CD1c-positive myeloid dendritic cell (primary cell): Measurements from ENCODE around the gene LOXL4.

Experiments used
- DNase-seq: peaks from one replicate; pipeline ENCODE4 v3.0.0-alpha.2; 2016; ENCODE audit errors: extremely low spot score

The LOXL4 gene

DNA sequence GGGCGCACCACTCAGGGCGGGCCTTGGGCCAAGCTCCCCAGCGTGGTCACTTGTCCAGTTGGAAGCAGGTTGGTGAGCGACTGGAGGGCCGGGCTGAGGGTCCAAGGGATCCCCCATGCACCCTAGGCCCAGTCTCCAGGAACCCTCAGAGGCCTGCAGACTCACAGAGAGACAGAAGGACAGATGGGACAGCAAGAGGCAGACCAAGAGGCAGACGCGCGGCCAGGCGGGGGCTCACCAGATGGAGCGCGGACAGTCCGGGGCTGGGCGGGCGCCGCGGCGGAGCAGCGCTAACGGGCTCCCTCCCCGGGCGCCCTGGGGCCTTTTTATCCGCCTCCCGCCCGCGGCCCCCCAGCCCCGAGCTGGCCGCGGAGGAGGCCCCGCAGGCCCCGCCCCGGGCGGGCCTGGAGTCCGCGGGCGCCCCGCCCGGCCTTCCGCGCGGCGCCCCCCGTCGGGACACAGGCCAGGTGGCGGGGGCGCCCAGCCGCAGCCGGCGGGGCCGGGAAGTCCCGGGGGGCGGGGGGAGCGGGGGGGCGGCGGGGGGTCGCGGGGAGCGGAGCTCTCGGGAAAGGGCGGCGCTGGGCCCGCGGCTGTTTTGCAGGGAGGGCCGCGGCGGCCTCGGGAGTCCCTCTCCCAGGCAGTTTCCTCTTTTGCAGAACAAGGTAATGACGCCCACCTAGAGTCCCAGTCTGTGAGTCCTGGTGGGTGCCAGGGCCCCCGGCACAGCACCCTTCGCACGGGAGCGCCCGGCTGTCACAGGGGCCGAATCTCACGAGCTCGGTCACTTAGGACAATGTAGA, at the start of gene LOXL4:
TSS of gene LOXL4 (minus strand) at position 301 of the 800 bp plus-strand sequence. CDS start 5,175 bp downstream, outside the sequence.
- peak; percentile 58 for DNase-seq

DNA sequence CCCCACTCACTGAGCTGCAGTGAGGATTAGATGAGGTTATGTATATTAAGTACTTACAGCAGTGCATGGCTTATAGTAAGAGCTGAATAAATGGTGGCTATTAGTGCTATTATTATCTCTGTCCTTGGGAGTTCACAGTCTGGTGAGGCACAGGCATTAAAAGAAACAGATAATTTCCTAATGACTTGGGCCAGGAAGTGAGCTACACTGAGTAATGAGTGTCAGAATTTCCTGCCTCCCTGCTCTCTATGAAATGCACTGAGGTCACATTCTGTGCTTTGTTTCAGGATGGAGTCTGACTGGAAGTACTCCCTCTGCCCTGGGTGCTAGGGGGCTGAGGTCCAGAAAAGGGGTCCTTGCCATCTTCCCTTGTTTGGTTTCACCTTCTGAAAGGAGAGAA, 48.7 kb upstream of the LOXL4 start:
- no peak for DNase-seq

DNA sequence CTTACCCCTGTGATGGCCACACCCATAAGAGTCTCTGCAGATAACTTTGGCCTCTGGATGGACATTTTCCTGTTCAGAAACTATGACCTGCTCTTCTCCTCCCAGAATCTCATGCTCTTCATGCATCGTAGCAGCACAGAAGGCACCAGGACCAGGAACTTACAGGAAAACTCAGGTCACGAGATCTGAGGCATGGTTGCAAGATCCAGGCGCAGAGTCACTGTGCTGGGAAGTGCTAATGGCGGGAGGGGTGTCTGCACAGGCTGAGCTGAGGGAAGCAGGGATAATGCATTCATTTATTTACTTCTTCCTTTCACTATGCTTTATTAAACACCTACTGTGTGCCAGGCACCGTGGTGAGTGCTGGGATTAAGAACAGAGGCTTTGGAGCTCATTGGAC, 48.2 kb upstream of the LOXL4 start:
- peak; percentile 22 for DNase-seq

DNA sequence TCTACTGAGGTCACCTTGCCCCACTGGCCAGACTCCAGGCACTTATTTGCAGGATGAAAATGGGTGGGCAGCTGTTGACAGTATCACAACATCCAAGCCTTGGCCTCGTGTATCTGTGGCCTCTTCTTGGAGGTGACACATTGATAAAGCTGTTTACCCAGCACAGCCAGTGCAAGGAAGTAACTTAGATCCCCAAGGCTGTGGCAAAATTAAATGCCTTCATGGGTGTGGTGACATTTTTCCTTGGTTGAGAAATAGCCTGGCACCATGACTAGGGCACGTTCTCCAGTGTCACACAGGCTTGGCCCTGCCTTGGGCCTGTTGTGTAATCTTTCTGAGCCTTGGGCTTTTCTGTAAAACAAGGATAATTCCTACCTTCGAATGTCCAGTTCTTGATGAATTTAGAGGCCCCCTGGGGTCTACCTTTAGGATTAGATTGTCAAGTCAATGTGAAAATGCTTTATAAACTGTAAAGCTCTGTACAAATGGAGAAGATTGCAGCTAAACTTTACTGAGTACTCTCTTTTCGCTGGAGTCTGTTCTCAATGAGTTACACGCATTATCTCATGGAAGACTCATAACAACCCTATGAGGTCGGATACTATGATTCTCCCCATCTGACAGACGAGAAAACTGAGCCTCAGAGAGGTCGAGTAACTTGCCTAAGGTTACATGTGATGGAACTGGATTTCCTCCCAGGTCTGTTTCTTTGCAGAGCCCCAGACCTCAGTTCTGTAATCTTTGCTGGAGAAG, 46.7 kb upstream of the LOXL4 start:
- peak; percentile 69 for DNase-seq

DNA sequence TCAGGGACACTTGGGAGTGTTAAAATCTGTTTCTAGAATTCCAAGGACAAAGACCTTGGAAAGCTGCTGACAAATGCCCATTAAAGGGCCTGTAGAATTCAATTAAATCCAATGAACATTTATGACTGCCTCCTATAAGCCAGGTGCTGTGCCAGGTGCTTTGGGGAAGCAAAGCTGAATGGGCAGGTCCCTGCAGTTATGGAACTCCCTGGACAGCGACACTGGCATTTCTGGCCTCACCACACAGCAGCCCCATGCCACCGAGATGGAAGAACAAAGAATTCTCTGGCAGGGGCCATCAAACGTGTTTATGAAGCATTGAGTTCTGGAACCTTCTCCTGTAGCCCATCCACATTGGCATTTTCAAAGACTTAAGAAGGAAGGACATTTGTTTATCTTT, 45.6 kb upstream of the LOXL4 start:
- DNase-seq: no peak

DNA sequence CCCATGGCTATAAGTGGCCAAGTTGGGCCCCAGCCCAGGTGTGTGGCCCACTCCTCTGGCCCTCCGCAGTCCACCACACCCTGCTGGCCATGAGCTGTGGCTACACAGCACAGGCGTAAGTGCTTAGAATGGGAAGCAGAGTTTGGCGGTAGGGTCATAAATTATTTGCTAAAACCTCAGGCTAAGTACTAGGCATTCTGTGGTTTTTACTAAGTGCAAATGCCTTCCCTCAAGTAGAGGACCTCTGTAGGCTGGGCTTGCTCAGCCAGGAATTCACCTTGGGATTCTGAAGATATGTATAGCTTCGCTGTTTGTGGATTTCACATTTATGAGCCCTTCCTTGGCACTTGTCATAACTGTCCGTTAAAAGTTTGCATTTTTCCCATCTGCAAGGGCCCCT, 44.8 kb upstream of the LOXL4 start:
- no peak for DNase-seq

DNA sequence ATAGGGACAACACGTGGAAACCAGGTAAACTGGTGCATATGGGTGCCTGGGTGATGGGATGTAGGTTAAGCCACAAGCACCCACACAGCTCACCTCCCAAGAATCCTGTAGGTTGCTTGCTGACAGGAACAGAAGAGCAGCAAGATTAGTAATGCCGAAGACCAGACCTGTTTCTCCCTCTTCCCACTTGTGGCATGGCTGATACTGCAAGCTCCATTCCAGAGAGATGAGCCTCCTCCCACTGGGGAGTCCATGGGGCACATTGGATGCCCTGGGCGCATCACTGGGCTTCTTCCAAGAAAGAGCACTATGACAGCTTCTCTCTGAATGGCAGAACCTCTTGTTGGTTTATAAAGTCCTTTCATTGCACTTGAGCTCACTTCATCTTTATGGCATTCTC, 44.4 kb upstream of the LOXL4 start:
- DNase-seq: no peak

DNA sequence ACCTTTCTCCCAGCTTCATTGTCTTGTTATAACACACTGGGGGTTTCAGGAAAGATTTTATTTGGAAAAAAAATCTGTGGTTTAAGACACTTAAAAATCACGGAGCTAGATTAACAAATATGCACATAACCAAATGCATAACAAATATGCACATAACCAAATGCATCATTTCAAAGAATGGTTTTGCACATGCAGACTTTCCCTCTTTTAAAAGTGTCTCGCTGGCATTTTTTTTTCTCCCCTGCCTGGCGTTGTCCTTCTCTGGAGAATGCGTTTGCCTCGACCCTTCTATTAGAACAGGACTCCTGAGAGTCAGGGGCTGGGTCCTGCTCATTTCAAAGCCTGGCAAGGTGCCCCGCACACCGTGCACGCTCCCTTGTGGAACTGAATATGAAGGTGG, 42.7 kb upstream of the LOXL4 start:
- DNase-seq: no peak

DNA sequence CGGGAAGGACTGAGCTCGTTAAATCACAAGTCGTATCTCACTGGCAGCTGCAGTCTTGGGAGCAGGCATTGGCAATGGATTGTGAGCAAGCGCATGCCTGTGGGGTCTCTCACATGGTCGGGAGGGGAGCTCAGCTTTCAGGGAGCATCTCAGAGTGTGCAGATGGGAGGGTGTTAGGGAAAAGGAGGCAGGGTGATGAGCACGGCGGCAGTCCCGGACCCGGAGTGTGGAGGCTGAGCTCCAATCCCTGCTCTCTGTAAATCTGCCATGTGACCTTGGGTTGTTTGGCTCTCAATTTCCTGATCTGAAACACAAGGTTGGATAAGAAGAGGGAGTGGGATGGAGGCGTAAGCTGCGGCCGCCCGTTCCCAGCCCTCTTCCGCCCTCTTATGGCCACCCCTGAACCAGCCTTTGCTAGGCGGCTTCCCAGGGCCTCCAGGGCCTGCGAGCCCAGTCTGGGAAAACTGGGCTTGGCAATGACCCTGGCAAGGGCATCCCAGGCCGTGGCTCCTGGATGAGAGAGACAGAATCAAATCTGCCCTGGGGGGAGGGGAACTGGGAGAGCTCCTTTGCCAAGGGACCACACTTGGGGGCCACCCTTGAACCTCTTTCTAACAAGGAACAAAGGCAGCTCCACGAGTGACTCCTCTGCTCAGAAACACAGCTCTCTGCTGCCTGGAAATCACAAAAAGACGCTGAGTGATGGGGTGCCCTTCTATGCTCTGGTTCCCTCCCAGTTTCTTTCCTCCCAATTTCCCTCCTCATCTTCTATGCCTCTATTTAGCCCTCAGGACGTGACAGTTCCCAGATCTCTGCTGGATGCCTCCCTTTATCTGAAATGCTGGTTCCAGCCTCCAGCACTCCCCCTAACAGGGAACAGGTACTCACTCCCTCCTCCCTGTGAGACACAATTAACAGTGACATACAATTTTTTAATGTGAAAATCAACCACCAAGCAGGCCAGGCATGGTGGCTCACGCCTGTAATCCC, 41.7 kb upstream of the LOXL4 start:
- DNase-seq: peak; percentile 59

DNA sequence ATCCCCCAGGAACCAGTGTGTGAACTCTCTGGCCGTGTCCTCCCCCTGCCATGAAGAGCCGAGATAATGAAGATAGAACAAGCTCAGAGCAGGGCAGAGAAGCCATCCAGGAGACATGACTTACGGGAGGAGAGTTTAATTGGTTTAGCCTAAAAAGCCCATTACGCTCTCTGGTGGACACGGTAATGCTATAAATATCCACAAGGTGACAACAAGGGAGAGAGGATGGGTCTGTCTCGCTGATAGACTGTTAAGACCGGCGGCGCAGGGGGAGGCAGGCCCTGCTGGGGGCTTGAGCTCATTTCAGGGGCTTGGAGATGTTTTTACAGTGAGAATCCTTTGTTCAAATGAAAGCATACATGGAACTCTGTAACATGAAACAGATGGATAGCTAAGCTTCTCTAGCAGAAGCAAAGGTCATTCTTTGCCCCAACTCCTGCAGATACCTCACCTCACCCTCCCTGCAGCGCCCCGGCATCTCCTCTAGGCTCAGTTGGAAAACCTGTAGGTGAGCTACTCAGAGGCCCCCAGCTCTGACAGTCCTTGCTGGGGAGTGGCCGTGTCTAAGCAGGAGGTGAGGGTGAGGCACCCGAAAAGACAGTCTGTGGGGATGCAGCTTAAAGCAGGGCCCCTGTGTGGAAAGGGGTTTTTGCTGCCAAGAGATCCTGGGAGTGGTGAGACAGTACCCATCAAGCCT, 40.8 kb upstream of the LOXL4 start:
- DNase-seq: no peak

DNA sequence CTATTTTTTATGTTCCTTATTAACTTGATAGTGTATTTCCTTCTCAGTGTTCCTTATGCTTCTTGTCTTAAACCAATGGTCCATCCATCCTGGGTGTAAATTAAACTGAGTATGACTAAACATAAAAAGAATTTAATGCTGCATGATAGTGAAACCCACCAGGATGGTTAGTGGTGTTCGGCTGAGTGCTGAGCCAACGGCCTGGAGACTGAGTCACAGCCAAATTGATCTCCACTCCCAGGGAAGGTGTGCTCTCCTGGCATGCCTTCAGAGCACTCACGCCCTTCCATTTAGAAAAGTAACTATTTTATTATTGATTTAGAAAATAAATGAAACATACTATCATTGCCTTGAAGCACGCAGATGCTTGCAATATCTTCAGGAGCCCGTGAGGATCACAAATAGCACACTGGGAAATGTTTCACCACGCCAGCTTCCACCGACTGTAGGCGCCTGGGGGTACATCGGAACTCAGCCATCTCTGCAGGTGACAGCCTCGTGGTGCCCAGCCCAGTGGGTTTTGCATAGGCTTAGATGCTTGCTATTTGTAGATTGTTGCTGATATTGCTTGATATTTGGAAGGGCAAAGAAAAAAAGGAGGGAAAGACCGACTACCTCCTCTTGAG, 40.0 kb upstream of the LOXL4 start:
- no peak for DNase-seq

DNA sequence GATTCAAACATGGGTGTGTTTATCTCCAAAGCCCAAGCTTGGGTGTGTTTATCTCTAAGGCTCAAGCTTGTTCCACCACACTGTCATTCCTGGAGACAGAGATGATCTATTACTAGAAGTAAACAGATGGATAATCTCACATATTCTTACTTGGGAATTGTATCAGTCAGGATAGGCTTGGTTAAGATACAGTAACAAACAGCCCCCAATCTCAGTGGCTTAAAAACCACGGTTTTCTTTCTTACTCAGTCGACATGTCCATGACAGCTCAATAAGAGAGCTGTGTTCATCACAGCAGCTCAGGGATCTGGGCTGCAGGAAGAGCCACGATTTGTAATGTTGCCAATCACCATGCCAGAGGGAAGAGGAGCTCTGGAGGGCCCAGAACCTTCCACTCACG, 38.5 kb upstream of the LOXL4 start:
- DNase-seq: no peak

DNA sequence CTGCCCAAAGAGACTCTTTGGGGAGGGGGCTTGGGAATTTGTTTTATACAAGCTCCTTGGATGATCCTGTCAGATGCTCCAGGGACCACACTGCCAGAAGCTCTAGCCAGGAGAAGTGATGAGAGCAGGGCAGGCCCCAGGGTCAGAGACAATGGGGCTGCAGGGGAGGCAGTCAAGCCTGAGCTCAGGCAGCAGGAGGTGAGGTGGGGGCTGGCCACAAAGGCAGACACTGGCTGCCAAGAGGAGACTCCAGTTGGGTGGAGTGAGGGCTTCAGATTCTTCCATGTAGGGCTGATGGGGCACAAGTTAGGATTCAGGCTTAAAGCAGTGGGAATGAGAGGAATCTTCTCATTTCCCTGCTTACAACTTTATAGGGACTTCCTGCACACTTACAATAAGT, 35.6 kb upstream of the LOXL4 start:
- no peak for DNase-seq

DNA sequence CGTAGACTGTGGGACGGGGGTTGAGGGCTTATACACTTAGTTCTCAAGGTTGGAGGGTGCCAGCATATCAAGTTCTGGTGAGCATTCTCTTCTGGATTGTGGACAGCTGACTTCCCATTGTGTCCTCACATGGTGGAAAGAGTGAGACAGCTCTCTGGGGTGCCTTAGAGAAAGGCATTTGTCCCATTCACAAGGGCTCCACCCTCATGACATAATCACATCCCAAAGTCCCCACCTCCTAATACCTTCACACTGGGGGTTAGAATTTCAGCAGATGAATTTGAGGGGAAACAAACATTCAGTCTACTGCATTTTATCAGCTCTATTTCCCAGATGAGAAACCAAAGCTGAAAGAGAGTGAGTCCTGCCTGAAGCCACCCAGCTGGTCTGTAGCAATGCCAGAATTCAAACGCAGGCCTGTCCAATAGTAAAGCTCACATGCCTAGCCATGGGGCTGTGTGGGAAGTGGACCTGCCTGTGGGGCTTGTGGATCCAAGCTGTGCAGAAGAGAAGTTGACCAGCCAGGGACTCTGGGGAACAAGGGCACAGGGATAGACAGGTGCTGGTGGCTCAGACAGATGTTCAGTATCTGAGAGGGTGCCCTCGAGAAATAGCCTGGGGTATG, 34.9 kb upstream of the LOXL4 start:
- no peak for DNase-seq

DNA sequence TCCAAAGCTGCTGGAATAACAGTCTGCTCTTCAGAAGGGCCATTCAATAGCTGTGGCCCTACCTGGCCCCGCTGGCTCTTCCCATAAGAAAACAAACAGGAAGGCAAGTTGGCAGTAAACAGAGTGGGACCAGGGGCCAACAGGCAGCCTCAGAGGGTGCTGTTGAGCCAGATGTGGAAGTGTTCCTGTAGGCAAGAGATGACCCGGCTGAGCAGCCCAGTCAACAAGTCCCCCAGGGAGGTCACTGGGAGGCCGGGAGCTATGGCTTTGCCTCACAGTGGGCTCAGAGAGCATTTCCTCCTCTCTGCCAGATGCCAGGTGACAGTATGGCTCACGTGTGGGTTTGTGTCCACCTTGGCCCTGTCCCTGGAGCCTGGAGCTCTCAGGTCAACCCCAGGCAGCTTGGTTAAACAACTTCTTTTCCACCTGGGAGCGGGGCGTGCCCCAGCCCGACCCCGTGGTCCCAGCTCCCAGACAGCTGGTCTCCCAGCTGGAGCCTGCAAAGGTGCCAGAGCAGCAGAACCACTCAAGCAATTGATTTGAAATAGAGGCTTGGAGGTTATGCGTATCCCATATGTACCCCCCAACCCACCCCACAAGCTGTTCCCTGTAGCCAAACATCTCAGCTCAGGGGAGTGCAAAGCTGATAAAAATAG, 33.8 kb upstream of the LOXL4 start:
- no peak for DNase-seq

DNA sequence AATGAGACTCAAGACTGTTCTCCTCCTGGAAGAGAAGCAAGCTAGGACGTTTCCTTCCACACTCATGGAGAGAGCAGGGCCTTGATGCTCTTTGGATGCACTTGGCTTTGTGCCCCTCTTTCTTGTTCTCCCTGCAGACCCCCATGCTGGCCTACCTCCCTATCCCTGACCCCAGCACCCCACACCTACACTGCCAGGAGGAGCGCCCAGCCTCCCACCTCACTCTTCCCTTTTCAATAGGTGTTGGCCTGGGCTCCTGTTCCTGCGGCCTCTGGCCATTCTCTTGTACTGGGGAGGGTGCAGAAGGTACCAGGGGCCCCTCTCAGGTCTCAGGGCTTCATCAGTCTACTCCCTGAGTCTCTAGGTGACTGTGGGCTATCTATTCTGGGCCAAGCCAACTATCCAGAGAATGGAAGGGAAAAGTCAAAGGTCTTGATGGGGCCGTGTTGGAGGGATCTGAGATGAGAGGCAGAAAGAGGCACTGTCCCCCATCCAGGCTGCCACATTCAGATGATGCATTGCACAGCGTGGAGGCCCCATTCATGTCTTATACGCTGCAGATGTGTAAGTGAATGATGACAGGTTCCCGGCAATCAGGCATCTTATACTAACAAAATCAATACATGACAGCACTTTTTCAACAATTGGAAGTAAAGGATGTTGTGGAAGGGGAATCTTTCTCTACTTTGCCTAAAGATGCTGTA, 32.7 kb upstream of the LOXL4 start:
- DNase-seq: no peak

DNA sequence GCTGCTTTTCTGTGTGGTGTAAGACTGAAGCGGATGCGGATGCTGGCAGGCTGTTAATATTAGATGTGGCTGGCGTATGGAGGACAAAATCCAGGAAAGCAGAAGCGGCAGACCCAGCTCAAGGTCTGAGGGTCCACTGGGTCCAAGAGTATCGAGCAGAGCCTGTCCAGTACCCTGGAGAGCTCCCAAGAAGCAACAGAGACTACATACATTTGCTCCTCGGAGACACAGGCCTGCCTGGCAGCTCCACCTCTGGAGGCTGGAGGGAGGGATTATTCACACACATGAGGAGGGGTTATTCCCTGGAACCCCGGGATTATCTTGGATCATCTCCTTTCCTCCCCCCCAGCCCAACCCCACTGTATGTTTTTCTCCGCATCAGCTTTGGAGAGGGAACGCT, 31.3 kb upstream of the LOXL4 start:
- DNase-seq: no peak

DNA sequence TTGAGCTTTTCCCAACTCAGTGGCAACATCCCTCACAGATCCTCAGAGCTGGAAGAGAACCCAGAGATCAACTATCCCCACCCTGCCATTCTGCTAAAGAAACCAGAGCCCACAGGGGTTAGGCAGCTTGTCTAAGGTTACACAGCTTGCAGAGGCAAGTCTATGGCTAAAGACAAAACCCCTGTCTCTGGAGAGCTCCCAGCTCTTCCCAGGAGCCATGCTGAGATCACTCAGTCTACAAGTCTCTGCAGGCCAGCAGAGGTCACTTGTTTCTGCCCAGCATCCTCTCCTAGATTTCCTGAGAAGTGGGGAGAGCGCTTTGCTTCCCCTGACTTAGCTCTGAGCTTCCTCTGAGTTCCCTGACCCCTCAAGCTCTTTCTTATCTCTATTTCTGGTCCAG, 28.5 kb upstream of the LOXL4 start:
- DNase-seq: peak; percentile 2

DNA sequence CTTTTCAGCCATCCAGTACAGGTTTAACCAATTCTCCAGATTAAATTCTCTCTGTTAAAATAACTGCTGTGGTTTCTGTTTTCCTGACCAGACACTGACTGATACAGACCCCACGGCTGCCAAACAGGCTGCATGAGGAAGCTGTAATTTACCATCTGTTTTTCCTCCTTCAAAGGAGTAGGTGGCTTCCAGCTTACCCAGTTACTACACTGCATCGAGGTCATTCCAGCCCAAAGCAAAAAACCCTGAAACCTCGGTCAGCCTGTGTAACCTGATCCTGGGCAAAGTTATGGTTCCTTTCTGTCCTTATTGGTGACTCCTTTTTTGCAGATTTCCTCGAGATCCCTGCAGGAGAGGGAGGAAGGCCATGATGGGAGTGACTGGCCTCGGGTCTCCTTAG, 27.9 kb upstream of the LOXL4 start:
- peak; percentile 30 for DNase-seq
